NCI-H1048 (cell line): ENCODE measurements around the gene RGCC.
"Not testable (repeated sequence)": the region's sequence is repeated elsewhere in the genome, so short reads cannot be mapped to it uniquely, and the experiment has no call there.

Source experiments
- DNase-seq: peaks from one replicate; lab custom pipeline; 2025; lab: John Stamatoyannopoulos, UW

The RGCC gene

GRCh38 chr13:41490371-41491015 lies 33.1 kb downstream of the RGCC start:
- no peak for DNase-seq

GRCh38 chr13:41491436-41491835 lies 34.1 kb downstream of the RGCC start:
- no peak for DNase-seq

- DNase-seq: no peak
Observed at GRCh38 chr13:41492432-41493260, 35.3 kb downstream of the RGCC start.

- DNase-seq: no peak
Observed at GRCh38 chr13:41494202-41494601, 36.9 kb downstream of the RGCC start.

- DNase-seq: no peak
Observed at GRCh38 chr13:41495044-41495443, 37.7 kb downstream of the RGCC start.

GRCh38 chr13:41496420-41497234 lies 39.3 kb downstream of the RGCC start:
- no peak for DNase-seq

- DNase-seq: no peak
Observed at GRCh38 chr13:41497436-41497835, 40.1 kb downstream of the RGCC start.

GRCh38 chr13:41499452-41499851 lies 42.1 kb downstream of the RGCC start:
- no peak for DNase-seq

- no peak for DNase-seq
Observed at GRCh38 chr13:41500511-41500910, 43.2 kb downstream of the RGCC start.

- no peak for DNase-seq
Observed at GRCh38 chr13:41501281-41501680, 43.9 kb downstream of the RGCC start.

- DNase-seq: no peak
Observed at GRCh38 chr13:41502031-41502430, 44.7 kb downstream of the RGCC start.

- no peak for DNase-seq
Observed at GRCh38 chr13:41502673-41503072, 45.3 kb downstream of the RGCC start.

GRCh38 chr13:41503356-41503755 lies 46.0 kb downstream of the RGCC start:
- no peak for DNase-seq

- not testable (repeated sequence) for DNase-seq
Observed at GRCh38 chr13:41504657-41505056, 47.3 kb downstream of the RGCC start.

GRCh38 chr13:41505209-41505835 lies 48.0 kb downstream of the RGCC start:
- DNase-seq: no peak

- no peak for DNase-seq
Observed at GRCh38 chr13:41506312-41506711, 49.0 kb downstream of the RGCC start.

- no peak for DNase-seq
Observed at GRCh38 chr13:41509971-41510370, 52.6 kb downstream of the RGCC start.

GRCh38 chr13:41511827-41512226 lies 54.5 kb downstream of the RGCC start:
- DNase-seq: no peak

- DNase-seq: no peak
Observed at GRCh38 chr13:41512441-41512840, 55.1 kb downstream of the RGCC start.

- no peak for DNase-seq
Observed at GRCh38 chr13:41513600-41513999, 56.2 kb downstream of the RGCC start.

GRCh38 chr13:41514853-41515395 lies 57.6 kb downstream of the RGCC start:
- no peak for DNase-seq
